Gastrocnemius medialis (tissue), 4 donors: ENCODE measurements around the gene SELENOM. TPM values are rescaled to one million over a fixed set of nuclear protein-coding genes. Genes with fewer than 3 reads are reported as not detected.
A peak's percentile ranks its signal among the peaks of the same experiment; 100 is the strongest.

Experiments used
- ATAC-seq, 2 donors: fragments of 150-250 bp; one replicate each; pipeline ENCODE4 v1.9.1; 2016
- DNase-seq, 2 donors: peaks; one replicate each; pipeline ENCODE4 v3.0.0-alpha.2; 2019
- H3K27ac ChIP-seq, 4 donors: fragments of 200-600 bp; sonication (generic); 1 replicate in 1 of 4; 2 replicates in 3 of 4; pipeline ENCODE4 v1.5.1; 2016 to 2018; ENCODE audit warnings: mild to moderate bottlenecking in 2 of 4, moderate library complexity in 1 of 4
- H3K27me3 ChIP-seq, 3 donors: fragments of 200-600 bp; sonication (generic) in 2 of 3; 1 replicate in 1 of 3; 2 replicates in 2 of 3; pipeline versions ENCODE4 v1.5.1 to v1.6.0; 2016 to 2019; ENCODE audit warnings: mild to moderate bottlenecking in 1 of 3, moderate library complexity in 1 of 3
- H3K36me3 ChIP-seq, 2 donors: fragments of 200-600 bp; sonication (generic) in 1 of 2; one replicate each; pipeline ENCODE4 v1.5.1; 2017 to 2018
- H3K4me1 ChIP-seq, 2 donors: fragments of 200-600 bp; sonication (generic) in 1 of 2; one replicate each; pipeline ENCODE4 v1.5.1; 2016 to 2017; ENCODE audit warnings: mild to moderate bottlenecking in 2 of 2
- H3K4me3 ChIP-seq, 4 donors: fragments of 200-600 bp; sonication (generic) in 3 of 4; 1 replicate in 1 of 4; 2 replicates in 3 of 4; pipeline ENCODE4 v1.5.1; 2016 to 2019; ENCODE audit warnings: mild to moderate bottlenecking in 2 of 4
- H3K9me3 ChIP-seq, 3 donors: fragments of 200-600 bp; sonication (generic) in 2 of 3; 1 replicate in 1 of 3; 2 replicates in 2 of 3; pipeline ENCODE4 v1.5.1; 2016 to 2019
- POLR2A ChIP-seq, 2 donors: fragments of 450-650 bp; IDR thresholded peaks; one replicate each; pipeline ENCODE4 v1.6.1; 2017; ENCODE audit warnings: antibody characterized with exemption in 2 of 2, mild to moderate bottlenecking in 2 of 2, moderate library complexity in 2 of 2
- in situ Hi-C, 4 donors: fragments of 200-750 bp; cut with MboI; loops; one replicate each; pipeline versions ENCODE4 v1.15.0 to v1.8.0; 2017; ENCODE audit warnings: low sequenced_read_pairs in 4 of 4
- intact Hi-C: fragments of 100-400 bp; cut with DNase I; formaldehyde crosslinking; loops from one replicate; pipeline ENCODE4 v1.15.1; 2023; ENCODE audit warnings: low total_unique reads
- total RNA-seq, 4 donors: library from RNA; depleted of rRNA; stranded (reverse); fragments of >200 nt; gene quantifications; one replicate each; pipeline versions ENCODE4 v1.1.0 to v1.2.3, GENCODE V29; 2016
- TF ChIP-seq, protein P1 (sequence below), 5 experiments: fragments of 450-650 bp in 3 of 5; fragments of 200-600 bp in 2 of 5; sonication (generic) in 2 of 5; IDR thresholded peaks in 4 of 5; conservative IDR thresholded peaks in 1 of 5; 1 replicate in 4 of 5; 2 replicates in 1 of 5; pipeline ENCODE4 v1.5.1; 2016 to 2019; ENCODE audit warnings: antibody characterized with exemption in 5 of 5, mild to moderate bottlenecking in 3 of 5, moderate library complexity in 3 of 5

The SELENOM gene
- total RNA-seq, 4 donors from 2014 or later = 144 to 184 (median 157) TPM

DNA sequence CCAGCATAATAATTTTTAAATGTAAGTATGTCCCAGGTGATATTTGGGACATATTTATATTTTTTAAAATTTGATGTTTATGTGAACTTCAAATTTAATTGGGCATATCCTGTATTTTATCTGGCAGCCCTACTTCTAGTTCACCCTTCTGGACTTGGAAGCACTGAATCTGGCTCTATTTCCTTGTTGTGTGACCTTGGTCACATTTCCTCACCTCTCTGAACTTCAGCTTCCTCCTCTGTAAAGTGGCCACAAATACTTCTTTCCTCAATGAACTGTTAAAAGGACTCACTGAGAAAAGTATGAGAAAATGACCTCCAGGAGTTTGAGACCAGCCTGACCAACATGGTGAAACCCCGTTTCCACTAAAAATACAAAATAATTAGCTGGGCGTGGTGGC, 44.5 kb upstream of the SELENOM start:
- no peaks in the 10 kb centered on the region for H3K27me3 ChIP-seq
- H3K4me1 ChIP-seq = peaks cover 9 to 10% of the 10 kb centered on the region in 2 donors
- H3K27ac ChIP-seq = no peak overlapping the region
- TF ChIP-seq POLR2A (IDR thresholded peaks at IDR 0.05) = no peak
- TF ChIP-seq, protein P1, sequence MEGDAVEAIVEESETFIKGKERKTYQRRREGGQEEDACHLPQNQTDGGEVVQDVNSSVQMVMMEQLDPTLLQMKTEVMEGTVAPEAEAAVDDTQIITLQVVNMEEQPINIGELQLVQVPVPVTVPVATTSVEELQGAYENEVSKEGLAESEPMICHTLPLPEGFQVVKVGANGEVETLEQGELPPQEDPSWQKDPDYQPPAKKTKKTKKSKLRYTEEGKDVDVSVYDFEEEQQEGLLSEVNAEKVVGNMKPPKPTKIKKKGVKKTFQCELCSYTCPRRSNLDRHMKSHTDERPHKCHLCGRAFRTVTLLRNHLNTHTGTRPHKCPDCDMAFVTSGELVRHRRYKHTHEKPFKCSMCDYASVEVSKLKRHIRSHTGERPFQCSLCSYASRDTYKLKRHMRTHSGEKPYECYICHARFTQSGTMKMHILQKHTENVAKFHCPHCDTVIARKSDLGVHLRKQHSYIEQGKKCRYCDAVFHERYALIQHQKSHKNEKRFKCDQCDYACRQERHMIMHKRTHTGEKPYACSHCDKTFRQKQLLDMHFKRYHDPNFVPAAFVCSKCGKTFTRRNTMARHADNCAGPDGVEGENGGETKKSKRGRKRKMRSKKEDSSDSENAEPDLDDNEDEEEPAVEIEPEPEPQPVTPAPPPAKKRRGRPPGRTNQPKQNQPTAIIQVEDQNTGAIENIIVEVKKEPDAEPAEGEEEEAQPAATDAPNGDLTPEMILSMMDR (IDR thresholded peaks at IDR 0.05 in 4 of 5, conservative IDR thresholded peaks at IDR 0.05 in 1 of 5) = no peak
- no peaks in the 10 kb centered on the region for H3K36me3 ChIP-seq
- DNase-seq (no peak), ATAC-seq (no peak)
- H3K9me3 ChIP-seq = no peaks in the 10 kb centered on the region
- intact Hi-C loops = no loop called here
- no peak overlapping the region for H3K4me3 ChIP-seq
- in situ Hi-C loops = loop anchor here in 2 of 4 donors (10.0 kb wide), 2 partner anchors 67 to 207 kb away; partner anchors contain the start of gene SMTN (in 1 of the 2)

DNA sequence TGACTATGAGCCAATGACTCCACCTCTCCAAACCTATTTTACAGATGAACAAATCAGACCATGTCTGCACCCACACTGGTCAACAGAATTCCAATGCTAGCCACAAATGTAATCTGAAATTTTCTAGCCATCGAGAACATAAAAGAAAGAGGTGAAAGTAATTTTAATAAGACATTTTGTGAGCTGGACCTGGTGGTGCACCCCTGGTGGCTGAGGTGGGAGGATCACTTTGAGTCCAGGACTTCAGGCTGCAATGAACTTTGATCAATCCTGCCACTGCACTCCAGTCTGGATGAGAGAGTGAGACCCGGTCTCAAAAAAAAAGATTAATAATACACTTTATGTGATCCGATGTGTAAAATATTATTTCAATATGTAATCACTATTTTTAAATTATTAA, 43.2 kb upstream of the SELENOM start:
- ATAC-seq (no peak), DNase-seq (no peak)
- Histone ChIP-seq H3K4me3 (no peak overlapping the region), H3K4me1 (peaks cover 7 to 9% of the 10 kb centered on the region in 2 donors), H3K36me3 (no peaks in the 10 kb centered on the region), H3K9me3 (no peaks in the 10 kb centered on the region), H3K27me3 (no peaks in the 10 kb centered on the region), H3K27ac (no peak overlapping the region)
- TF ChIP-seq, protein P1 (IDR thresholded peaks at IDR 0.05 in 4 of 5, conservative IDR thresholded peaks at IDR 0.05 in 1 of 5) = no peak
- no peak for TF ChIP-seq POLR2A (IDR thresholded peaks at IDR 0.05)
- intact Hi-C loops (no loop called here), in situ Hi-C loops (loop anchor here in 2 of 4 donors (10.0 kb wide), 2 partner anchors 66 to 206 kb away; partner anchors contain the start of gene SMTN (in 1 of the 2))

DNA sequence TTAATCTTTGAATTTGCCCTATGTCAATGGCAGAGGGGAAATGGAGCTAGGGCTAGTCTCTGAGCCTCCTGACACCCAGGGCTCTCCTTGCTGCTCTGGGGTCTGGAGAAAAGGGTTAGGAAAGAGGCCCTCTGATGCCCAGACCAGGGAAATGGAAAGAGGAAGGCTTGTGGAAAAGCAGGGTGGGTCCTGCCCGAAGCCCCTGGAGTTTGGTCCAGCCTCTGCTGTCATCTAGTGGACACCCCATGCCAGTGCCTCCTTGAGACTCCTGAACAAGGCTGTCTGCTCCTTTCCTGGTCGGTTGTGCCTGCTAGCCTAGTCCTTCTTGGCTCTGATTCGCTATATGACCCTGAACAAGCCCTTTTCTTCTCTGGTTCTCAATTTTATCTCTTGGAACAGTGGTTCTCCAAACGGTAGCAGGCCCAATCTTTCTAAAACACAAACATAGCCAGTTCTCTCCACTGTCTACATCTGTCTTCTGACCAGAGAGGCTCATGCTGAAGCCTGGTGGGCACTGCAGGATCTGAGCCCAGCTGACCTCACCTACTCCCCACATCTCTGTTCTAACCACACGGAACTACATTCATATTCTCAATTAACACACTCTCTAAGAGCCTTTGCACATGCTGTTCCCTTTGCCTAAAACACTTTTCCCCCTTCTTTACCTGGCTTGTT, 41.7 kb upstream of the SELENOM start:
- TF ChIP-seq POLR2A (IDR thresholded peaks at IDR 0.05) = no peak
- TF ChIP-seq, protein P1 (IDR thresholded peaks at IDR 0.05 in 4 of 5, conservative IDR thresholded peaks at IDR 0.05 in 1 of 5) = peak; percentile 87 to 95 (median 93)
- ATAC-seq (peak; percentile 90 to 96), DNase-seq (peak; percentile 27 to 56)
- intact Hi-C loops = loop anchor here (1.0 to 5.0 kb wide), 3 partner anchors 42 to 202 kb away; partner anchors contain the start of gene SELENOM
- H3K9me3 ChIP-seq = no peaks in the 10 kb centered on the region
- peak overlapping the region; percentile 36 to 70 (median 57) for H3K27ac ChIP-seq
- peaks cover 0 to 9% of the 10 kb centered on the region in 2 donors for H3K4me1 ChIP-seq
- in situ Hi-C loops = loop anchor here in 2 of 4 donors (5.0 to 25.0 kb wide), 3 partner anchors 57 to 387 kb away; no protein-coding TSS in a partner anchor
- H3K27me3 ChIP-seq = no peaks in the 10 kb centered on the region
- no peak overlapping the region for H3K4me3 ChIP-seq
- no peaks in the 10 kb centered on the region for H3K36me3 ChIP-seq

DNA sequence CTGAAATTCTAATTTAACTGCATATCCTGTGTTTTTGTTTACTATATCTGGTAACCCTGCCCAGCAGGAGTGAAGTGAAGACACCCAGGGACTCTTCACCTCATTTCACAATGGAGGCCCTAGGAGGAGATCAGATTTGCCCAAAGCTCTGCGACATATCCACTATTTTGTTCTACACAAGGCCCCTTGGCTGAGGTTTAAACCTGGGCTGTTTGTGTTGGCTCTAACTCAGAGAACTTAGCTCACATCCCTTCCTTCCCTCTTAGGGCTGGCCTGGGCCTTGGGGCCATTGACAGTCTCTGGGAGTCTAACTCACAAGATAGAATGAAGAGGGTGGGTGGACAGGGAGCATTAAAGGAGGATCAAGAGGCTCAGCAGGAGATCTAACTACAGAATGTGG, 41.1 kb upstream of the SELENOM start:
- Histone ChIP-seq H3K27ac (peak overlapping the region; percentile 36 to 70 (median 57)), H3K4me3 (no peak overlapping the region), H3K27me3 (no peaks in the 10 kb centered on the region), H3K4me1 (peaks cover 0 to 9% of the 10 kb centered on the region in 2 donors), H3K9me3 (no peaks in the 10 kb centered on the region), H3K36me3 (no peaks in the 10 kb centered on the region)
- DNase-seq (no peak), ATAC-seq (peak; percentile 23 to 32)
- in situ Hi-C loops = loop anchor here in 2 of 4 donors (5.0 to 25.0 kb wide), 3 partner anchors 56 to 386 kb away; no protein-coding TSS in a partner anchor
- no peak for TF ChIP-seq POLR2A (IDR thresholded peaks at IDR 0.05)
- TF ChIP-seq, protein P1 (IDR thresholded peaks at IDR 0.05 in 4 of 5, conservative IDR thresholded peaks at IDR 0.05 in 1 of 5) = no peak
- intact Hi-C loops = loop anchor here (5.0 kb wide), 1 partner anchor 201 kb away; no protein-coding TSS in a partner anchor
